IMR-90 (cell line): ENCODE results near the gene C2CD4C. TPM values are rescaled to one million over a fixed set of nuclear protein-coding genes. Genes with fewer than 3 reads are reported as not detected.

Source experiments
- ATAC-seq: fragments of 200-7000 bp; cut with Tn5 transposase; 2 replicates; pipeline ENCODE4 v1.9.1; 2020; ENCODE audit warnings: low read depth, mild to moderate bottlenecking, moderate library complexity
- BruUV-seq: library from RNA; stranded (reverse); fragments of 400-500 nt; replicated peaks from 2 replicates; lab custom pipeline; 2021; lab: Mats Ljungman, UMichigan
- CTCF ChIA-PET: fragments of 300-600 bp; formaldehyde crosslinking; extraction: SDS; loops from one replicate; lab custom pipeline; 2021; ENCODE audit warnings: antibody characterized with exemption; lab: Yijun Ruan, JAX
- POLR2A ChIA-PET: fragments of 300-600 bp; sonication (Branson Sonifier 250); formaldehyde crosslinking; loops from one replicate; lab custom pipeline; 2022; ENCODE audit warnings: antibody characterized with exemption; ENCODE audit not compliant: unreplicated experiment; lab: Charles Lee
- DNase-seq: peaks from one replicate; pipeline ENCODE4 v3.0.0; 2013
- H2AFZ ChIP-seq: replicated peaks from 2 replicates; pipeline ENCODE3; 2013; ENCODE audit warnings: low read length, mild to moderate bottlenecking; ENCODE audit not compliant: poor library complexity
- H2AK5ac ChIP-seq: 2 replicates; pipeline ENCODE4 v1.6.1; 2013; ENCODE audit warnings: low read depth, low read length, inconsistent platforms
- H2AK9ac ChIP-seq: replicated peaks from 2 replicates; pipeline ENCODE3; 2013; ENCODE audit warnings: mild to moderate bottlenecking, low read depth, low read length, moderate library complexity; ENCODE audit not compliant: poor library complexity
- H2BK120ac ChIP-seq: 2 replicates; pipeline ENCODE4 v1.6.1; 2013; ENCODE audit warnings: low read depth, low read length, inconsistent platforms
- H2BK15ac ChIP-seq: 3 replicates; pipeline ENCODE4 v1.6.1; 2013; ENCODE audit warnings: low read depth, low read length, inconsistent platforms
- H2BK20ac ChIP-seq: 2 replicates; pipeline ENCODE4 v1.6.1; 2013; ENCODE audit warnings: low read depth, mild to moderate bottlenecking, inconsistent platforms, low read length, moderate library complexity
- H2BK5ac ChIP-seq: 2 replicates; pipeline ENCODE4 v1.6.1; 2013; ENCODE audit warnings: mild to moderate bottlenecking, low read depth, low read length, inconsistent platforms; ENCODE audit not compliant: poor library complexity, severe bottlenecking
- H3K14ac ChIP-seq: replicated peaks from 2 replicates; pipeline ENCODE4 v1.6.1; 2013; ENCODE audit warnings: low read depth, low read length, inconsistent platforms
- H3K18ac ChIP-seq: 2 replicates; pipeline ENCODE4 v1.6.1; 2013; ENCODE audit warnings: low read depth, low read length, control low read depth
- H3K23ac ChIP-seq: 2 replicates; pipeline ENCODE4 v1.6.1; 2013; ENCODE audit warnings: low read depth, low read length, inconsistent platforms
- H3K27ac ChIP-seq: 2 replicates; pipeline ENCODE4 v1.5.1; 2013; ENCODE audit warnings: mild to moderate bottlenecking, control low read depth, low read length; ENCODE audit not compliant: insufficient read depth
- H3K27me3 ChIP-seq: 2 replicates; pipeline ENCODE4 v1.6.1; 2013; ENCODE audit warnings: low read length; ENCODE audit not compliant: control insufficient read depth, insufficient read depth
- H3K36me3 ChIP-seq: 2 replicates; pipeline ENCODE4 v1.6.1; 2013; ENCODE audit warnings: low read length, mixed read lengths; ENCODE audit not compliant: control insufficient read depth, insufficient read depth
- H3K4ac ChIP-seq: 2 replicates; pipeline ENCODE4 v1.6.1; 2013; ENCODE audit warnings: low read depth, low read length, inconsistent platforms
- H3K4me1 ChIP-seq: 2 replicates; pipeline ENCODE4 v1.6.1; 2013; ENCODE audit warnings: low read length, mixed read lengths; ENCODE audit not compliant: control insufficient read depth, insufficient read depth
- H3K4me2 ChIP-seq: 2 replicates; pipeline ENCODE4 v1.6.1; 2013; ENCODE audit warnings: low read depth, mild to moderate bottlenecking, control low read depth, low read length, moderate library complexity
- H3K4me3 ChIP-seq: 2 replicates; pipeline ENCODE4 v1.5.1; 2013; ENCODE audit warnings: low read depth, mild to moderate bottlenecking, control low read depth, low read length, moderate library complexity; ENCODE audit not compliant: insufficient read depth
- H3K56ac ChIP-seq: 2 replicates; pipeline ENCODE4 v1.6.1; 2013; ENCODE audit warnings: low read length, inconsistent platforms; ENCODE audit not compliant: insufficient read depth; ENCODE audit errors: extremely low read depth
- H3K79me1 ChIP-seq, 2 experiments: 2 replicates each; pipeline ENCODE4 v1.6.1; 2013; ENCODE audit warnings: low read length in 2 of 2, inconsistent platforms in 1 of 2, low read depth in 1 of 2
- H3K9ac ChIP-seq: 2 replicates; pipeline ENCODE4 v1.6.1; 2013; ENCODE audit warnings: low read depth, low read length, control low read depth
- H3K9me1 ChIP-seq: 2 replicates; pipeline ENCODE4 v1.6.1; 2013; ENCODE audit warnings: low read length, inconsistent platforms; ENCODE audit not compliant: insufficient read depth
- H3K9me3 ChIP-seq: 2 replicates; pipeline ENCODE4 v1.6.1; 2013; ENCODE audit warnings: low read length; ENCODE audit not compliant: control insufficient read depth, insufficient read depth
- H4K20me1 ChIP-seq: 2 replicates; pipeline ENCODE4 v1.6.1; 2013; ENCODE audit warnings: low read length, inconsistent platforms; ENCODE audit not compliant: insufficient read depth
- H4K5ac ChIP-seq: 2 replicates; pipeline ENCODE4 v1.6.1; 2013; ENCODE audit warnings: mild to moderate bottlenecking, low read depth, low read length, control low read depth
- H4K8ac ChIP-seq, 2 experiments: 2 replicates each; pipeline ENCODE4 v1.6.1; 2013; ENCODE audit warnings: low read depth in 2 of 2, low read length in 2 of 2, control low read depth in 1 of 2, inconsistent platforms in 1 of 2
- H4K91ac ChIP-seq: 2 replicates; pipeline ENCODE4 v1.6.1; 2013; ENCODE audit warnings: low read depth, low read length, inconsistent platforms; ENCODE audit not compliant: insufficient read depth
- BHLHE40 ChIP-seq: fragments of 150-350 bp; IDR thresholded peaks from 2 replicates; pipeline ENCODE4 v1.6.1; 2016; ENCODE audit warnings: mild to moderate bottlenecking, low read depth, low read length
- CEBPB ChIP-seq: IDR thresholded peaks from 2 replicates; pipeline ENCODE4 v1.6.1; 2012; ENCODE audit warnings: low read depth, low read length, improper control_type of control experiment
- CHD1 ChIP-seq: IDR thresholded peaks from 2 replicates; pipeline ENCODE4 v1.6.1; 2012; ENCODE audit warnings: low read depth, low read length, improper control_type of control experiment
- CTCF ChIP-seq: conservative IDR thresholded peaks from 2 replicates; pipeline ENCODE4 v1.5.1; 2012; ENCODE audit warnings: mild to moderate bottlenecking, low read depth, low read length, improper control_type of control experiment
- ELK1 ChIP-seq: fragments of 150-350 bp; IDR thresholded peaks from 2 replicates; pipeline ENCODE4 v1.6.1; 2016; ENCODE audit warnings: low read depth, mild to moderate bottlenecking, low read length, moderate library complexity, borderline replicate concordance
- FOS ChIP-seq: fragments of 150-350 bp; IDR thresholded peaks from 2 replicates; pipeline ENCODE4 v1.6.1; 2016; ENCODE audit warnings: low read depth, low read length
- MAFK ChIP-seq: IDR thresholded peaks from 2 replicates; pipeline ENCODE4 v1.6.1; 2012; ENCODE audit warnings: low read depth, low read length, improper control_type of control experiment
- MAZ ChIP-seq: IDR thresholded peaks from 2 replicates; pipeline ENCODE4 v1.6.1; 2012; ENCODE audit warnings: low read depth, mild to moderate bottlenecking, low read length, improper control_type of control experiment, moderate library complexity, borderline replicate concordance
- MXI1 ChIP-seq: IDR thresholded peaks from 2 replicates; pipeline ENCODE4 v1.6.1; 2012; ENCODE audit warnings: low read depth, mild to moderate bottlenecking, low read length, moderate library complexity, borderline replicate concordance
- NFE2L2 ChIP-seq: fragments of 150-350 bp; IDR thresholded peaks from 2 replicates; pipeline ENCODE4 v1.6.1; 2016; ENCODE audit warnings: low read depth, mild to moderate bottlenecking, low read length
- POLR2A ChIP-seq: IDR thresholded peaks from 2 replicates; pipeline ENCODE4 v1.6.1; 2012; ENCODE audit warnings: mild to moderate bottlenecking, low read depth, low read length
- RAD21 ChIP-seq: IDR thresholded peaks from 2 replicates; pipeline ENCODE4 v1.6.1; 2012; ENCODE audit warnings: low read length, improper control_type of control experiment
- RCOR1 ChIP-seq: IDR thresholded peaks from 2 replicates; pipeline ENCODE4 v1.6.1; 2012; ENCODE audit warnings: mild to moderate bottlenecking, low read length, improper control_type of control experiment; ENCODE audit not compliant: insufficient replicate concordance
- RFX5 ChIP-seq: IDR thresholded peaks from 2 replicates; pipeline ENCODE4 v1.8.0; 2012; ENCODE audit warnings: low read depth, mild to moderate bottlenecking, low read length, moderate library complexity
- SMC3 ChIP-seq: fragments of 150-350 bp; IDR thresholded peaks from 2 replicates; pipeline ENCODE4 v1.6.1; 2016; ENCODE audit warnings: low read depth, mild to moderate bottlenecking, antibody characterized with exemption, low read length, moderate library complexity
- USF2 ChIP-seq: fragments of 150-350 bp; IDR thresholded peaks from 2 replicates; pipeline ENCODE4 v1.6.1; 2017; ENCODE audit warnings: mild to moderate bottlenecking, antibody characterized with exemption, low read length, low read depth
- WGBS, 2 experiments: methylation state at CpG; one replicate each; pipeline versions ENCODE4 v1.1.5 to v1.1.7; 2013; ENCODE audit warnings: missing lambda C conversion rate in 2 of 2; ENCODE audit not compliant: insufficient read length in 1 of 2; ENCODE audit errors: extremely low coverage in 2 of 2; 5-methylcytosine and 5-hydroxymethylcytosine counted together
- dilution Hi-C: fragments of 300-500 bp; cut with HindIII; formaldehyde crosslinking; loops from one replicate; pipeline ENCODE4 v1.14.3; 2018; ENCODE audit warnings: low sequenced_read_pairs; ENCODE audit not compliant: unreplicated experiment
- in situ Hi-C: fragments of 300-500 bp; cut with MboI; formaldehyde crosslinking; loops from 3 replicates; pipeline ENCODE4 v1.14.3; 2019; ENCODE audit warnings: low sequenced_read_pairs, inconsistent platforms, mixed read lengths
- intact Hi-C: fragments of 100-400 bp; cut with micrococcal nuclease; formaldehyde crosslinking; loops from 2 replicates; pipeline ENCODE4 v1.10.0; 2022
- polyA plus RNA-seq, 3 experiments: library from polyadenylated mRNA; depleted of rRNA; stranded (reverse); fragments of >200 nt; gene quantifications; 2 replicates each; pipeline ENCODE4 v1.2.3, GENCODE V29; 2012; ENCODE audit warnings: low replicate concordance in 1 of 3
- total RNA-seq: library from RNA; depleted of rRNA; stranded (reverse); fragments of >200 nt; gene quantifications from 2 replicates; pipeline ENCODE4 v1.2.3, GENCODE V29; 2012

The C2CD4C gene
- total and polyA plus RNA-seq, 2 of the 4 experiments (the other 2 are of a cell fraction) = under 0.01 to 0.07 TPM

GRCh38 chr19:434152-434960 is 25.4 kb upstream of the C2CD4C start:
- ChIA-PET CTCF (no interaction called here), POLR2A (no interaction called here)
- Histone ChIP-seq H3K4ac (no peak overlapping the region), H3K79me1 (no peaks in the 10 kb centered on the region), H4K8ac (no peak overlapping the region), H2BK5ac (no peak overlapping the region), H3K56ac (no peak overlapping the region), H3K23ac (no peak overlapping the region), H4K5ac (no peak overlapping the region), H3K27me3 (no peaks in the 10 kb centered on the region; the same call in 1 of the 2 replicates), H4K20me1 (no peaks in the 10 kb centered on the region), H2BK20ac (no peak overlapping the region), H2AFZ (no peak overlapping the region), H2AK5ac (no peak overlapping the region), H3K4me2 (no peak overlapping the region), H3K4me3 (no peak overlapping the region), H2BK120ac (no peak overlapping the region), H2BK15ac (no peak overlapping the region), H3K27ac (no peak overlapping the region), H3K9ac (no peak overlapping the region), H3K9me1 (no peaks in the 10 kb centered on the region), H4K91ac (no peak overlapping the region), H2AK9ac (no peak overlapping the region), H3K4me1 (no peaks in the 10 kb centered on the region), H3K18ac (no peak overlapping the region), H3K14ac (no peak overlapping the region), H3K9me3 (peaks cover 15% of the 10 kb centered on the region), H3K36me3 (no peaks in the 10 kb centered on the region)
- no peak for ATAC-seq
- dilution Hi-C loops (no loop called here), intact Hi-C loops (no loop called here), in situ Hi-C loops (no loop called here)
- DNase-seq = no peak
- TF ChIP-seq FOS = no peak
- no peak for TF ChIP-seq SMC3
- no peak for TF ChIP-seq MAZ
- TF ChIP-seq NFE2L2 = no peak
- TF ChIP-seq MXI1 = no peak
- no peak for TF ChIP-seq CTCF
- TF ChIP-seq CEBPB = no peak
- no peak for TF ChIP-seq CHD1
- TF ChIP-seq USF2 = no peak
- no peak for TF ChIP-seq ELK1
- TF ChIP-seq RAD21 = no peak
- no peak for TF ChIP-seq MAFK
- TF ChIP-seq RCOR1 = no peak
- TF ChIP-seq BHLHE40 = no peak
- TF ChIP-seq POLR2A = no peak
- no peak for TF ChIP-seq RFX5
- 75 to 100% methylated on average over 1 to 10 of the region's 22 CpGs for WGBS, 2 experiments
- BruUV-seq = no TSS peak
